H1 (cell line): ENCODE results near the gene KIF5C. TPM values are rescaled to one million over a fixed set of nuclear protein-coding genes. Genes with fewer than 3 reads are reported as not detected.

Experiments used
- CTCF ChIA-PET: fragments of 300-600 bp; sonication (Branson Sonifier 250); formaldehyde crosslinking; loops from one replicate; lab custom pipeline; 2021; ENCODE audit not compliant: partially characterized antibody; lab: Charles Lee
- POLR2A ChIA-PET: fragments of 300-600 bp; sonication (Branson Sonifier 250); formaldehyde crosslinking; loops from one replicate; lab custom pipeline; 2021; ENCODE audit warnings: inconsistent platforms; ENCODE audit not compliant: partially characterized antibody; lab: Charles Lee
- DNase-seq, 2 experiments: peaks; one replicate each; pipeline versions ENCODE4 v3.0.0 to v3.0.0-alpha.2; 2010 to 2022; ENCODE audit warnings: low spot score in 2 of 2, low read depth in 1 of 2, mixed read lengths in 1 of 2
- FAIRE-seq: peaks from 2 replicates; lab custom pipeline; 2011; peaks lifted over from hg19 to GRCh38; lab: Jason Lieb, UNC
- H2AFZ ChIP-seq: 2 replicates; pipeline ENCODE4 v1.8.1; 2012; ENCODE audit warnings: low read length, inconsistent platforms
- H2AK5ac ChIP-seq: 2 replicates; pipeline ENCODE4 v1.6.1; 2013; ENCODE audit warnings: low read depth, low read length
- H2BK120ac ChIP-seq: replicated peaks from 2 replicates; pipeline ENCODE3; 2013; ENCODE audit warnings: low read depth, low read length, inconsistent platforms
- H2BK12ac ChIP-seq: 2 replicates; pipeline ENCODE4 v1.6.1; 2013; ENCODE audit warnings: low read depth, low read length
- H2BK15ac ChIP-seq: 2 replicates; pipeline ENCODE4 v1.6.1; 2013; ENCODE audit warnings: low read length
- H2BK20ac ChIP-seq: 2 replicates; pipeline ENCODE4 v1.6.1; 2013; ENCODE audit warnings: low read length
- H2BK5ac ChIP-seq: 2 replicates; pipeline ENCODE4 v1.6.1; 2013; ENCODE audit warnings: low read depth, low read length
- H3K14ac ChIP-seq: 2 replicates; pipeline ENCODE4 v1.6.1; 2013; ENCODE audit warnings: inconsistent platforms; ENCODE audit not compliant: insufficient read length
- H3K18ac ChIP-seq: 2 replicates; pipeline ENCODE4 v1.6.1; 2013; ENCODE audit warnings: low read length; ENCODE audit errors: extremely low read depth
- H3K23ac ChIP-seq: 2 replicates; pipeline ENCODE4 v1.6.1; 2013; ENCODE audit warnings: inconsistent platforms; ENCODE audit not compliant: insufficient read length
- H3K23me2 ChIP-seq: 2 replicates; pipeline ENCODE4 v1.6.1; 2013; ENCODE audit warnings: low read depth, low read length
- H3K27ac ChIP-seq: 2 replicates; pipeline ENCODE4 v1.6.1; 2011; ENCODE audit warnings: low read depth, low read length, inconsistent platforms
- H3K27me3 ChIP-seq, 4 experiments: replicated peaks in 1 of 4; 1 replicate in 1 of 4; 2 replicates in 3 of 4; pipeline versions ENCODE4 v1.6.1 to v1.8.1; 2011 to 2013; ENCODE audit warnings: low read length in 3 of 4, mild to moderate bottlenecking in 3 of 4, inconsistent platforms in 2 of 4, mixed read lengths in 2 of 4, moderate library complexity in 1 of 4; ENCODE audit not compliant: control insufficient read depth in 3 of 4, insufficient read depth in 3 of 4; ENCODE audit errors: extremely low read depth in 1 of 4
- H3K36me3 ChIP-seq, 4 experiments: 2 replicates each; pipeline versions ENCODE4 v1.6.1 to v1.8.1; 2011 to 2013; ENCODE audit warnings: mild to moderate bottlenecking in 4 of 4, low read length in 3 of 4, moderate library complexity in 2 of 4, control low read depth in 1 of 4, inconsistent platforms in 1 of 4; ENCODE audit not compliant: insufficient read depth in 4 of 4, control insufficient read depth in 2 of 4
- H3K4ac ChIP-seq: replicated peaks from 2 replicates; pipeline ENCODE3; 2013; ENCODE audit warnings: low read length, low read depth, mixed read lengths, inconsistent platforms; ENCODE audit not compliant: insufficient read length
- H3K4me1 ChIP-seq, 4 experiments: replicated peaks in 1 of 4; 1 replicate in 1 of 4; 2 replicates in 3 of 4; pipeline versions ENCODE4 v1.6.1 to v1.8.1; 2011 to 2013; ENCODE audit warnings: low read length in 3 of 4, inconsistent platforms in 2 of 4, mixed read lengths in 1 of 4; ENCODE audit not compliant: insufficient read depth in 4 of 4, control insufficient read depth in 3 of 4
- H3K4me2 ChIP-seq, 2 experiments: 2 replicates each; pipeline versions ENCODE4 v1.6.1 to v1.8.1; 2011 to 2013; ENCODE audit warnings: low read depth in 2 of 2, low read length in 2 of 2, control low read depth in 1 of 2, inconsistent platforms in 1 of 2, mild to moderate bottlenecking in 1 of 2; ENCODE audit not compliant: insufficient read depth in 1 of 2
- H3K4me3 ChIP-seq, 4 experiments: fragments of 200-600, 300-600 bp in 1 of 4; sonication (generic), shearing (Covaris generic), sonication (Bioruptor Twin) in 1 of 4; 2 replicates each; pipeline versions ENCODE4 v1.5.1 to v1.8.1; 2011 to 2016; ENCODE audit warnings: low read length in 4 of 4, low read depth in 3 of 4, control low read depth in 2 of 4, inconsistent platforms in 2 of 4, mild to moderate bottlenecking in 2 of 4, mixed read lengths in 1 of 4, moderate library complexity in 1 of 4; ENCODE audit not compliant: insufficient read depth in 2 of 4; ENCODE audit errors: extremely low read depth in 1 of 4
- H3K56ac ChIP-seq: replicated peaks from 2 replicates; pipeline ENCODE3; 2013; ENCODE audit warnings: low read depth, mild to moderate bottlenecking, mixed read lengths, low read length, inconsistent platforms; ENCODE audit not compliant: insufficient read length
- H3K79me1 ChIP-seq: 2 replicates; pipeline ENCODE4 v1.6.1; 2013; ENCODE audit warnings: low read depth, low read length, control low read depth
- H3K79me2 ChIP-seq, 2 experiments: 2 replicates each; pipeline versions ENCODE4 v1.6.1 to v1.8.1; 2012 to 2013; ENCODE audit warnings: low read length in 2 of 2, mild to moderate bottlenecking in 2 of 2, inconsistent platforms in 1 of 2; ENCODE audit not compliant: insufficient read depth in 2 of 2, control insufficient read depth in 1 of 2
- H3K9ac ChIP-seq, 4 experiments: replicated peaks in 1 of 4; 1 replicate in 1 of 4; 2 replicates in 3 of 4; pipeline versions ENCODE4 v1.6.1 to v1.8.1; 2011 to 2013; ENCODE audit warnings: low read depth in 3 of 4, low read length in 3 of 4, control low read depth in 2 of 4, mild to moderate bottlenecking in 2 of 4, moderate library complexity in 2 of 4, inconsistent platforms in 1 of 4; ENCODE audit errors: extremely low read depth in 1 of 4
- H3K9me3 ChIP-seq, 2 experiments: 2 replicates each; pipeline versions ENCODE4 v1.6.1 to v1.8.1; 2012 to 2013; ENCODE audit warnings: mild to moderate bottlenecking in 2 of 2, moderate library complexity in 2 of 2, control low read depth in 1 of 2, inconsistent platforms in 1 of 2, low read depth in 1 of 2, low read length in 1 of 2, mixed read lengths in 1 of 2; ENCODE audit not compliant: insufficient read depth in 2 of 2
- H4K20me1 ChIP-seq, 2 experiments: replicated peaks in 1 of 2; 2 replicates each; pipeline versions ENCODE3 to v1.8.1; 2011 to 2013; ENCODE audit warnings: inconsistent platforms in 2 of 2, low read length in 2 of 2, mild to moderate bottlenecking in 1 of 2; ENCODE audit not compliant: insufficient read depth in 2 of 2, control insufficient read depth in 1 of 2
- H4K5ac ChIP-seq: 2 replicates; pipeline ENCODE4 v1.6.1; 2013; ENCODE audit warnings: low read length, low read depth, mixed read lengths, inconsistent platforms; ENCODE audit not compliant: insufficient read length
- H4K8ac ChIP-seq: 2 replicates; pipeline ENCODE4 v1.8.0; 2013; ENCODE audit warnings: mild to moderate bottlenecking, moderate library complexity, low read length, inconsistent platforms; ENCODE audit not compliant: insufficient read depth; ENCODE audit errors: extremely low read depth
- H4K91ac ChIP-seq: replicated peaks from 2 replicates; pipeline ENCODE3; 2013; ENCODE audit warnings: low read length, mixed read lengths, inconsistent platforms; ENCODE audit not compliant: insufficient read length
- CBX8 ChIP-seq: fragments of 300-800, 300-1000 bp; sonication (generic); IDR thresholded peaks from 2 replicates; pipeline ENCODE4 v1.7.1; 2016; ENCODE audit warnings: low read depth, low read length, borderline replicate concordance
- WGBS, 2 experiments: shearing (Covaris generic) in 1 of 2; methylation state at CpG; one replicate each; pipeline versions ENCODE4 v1.1.6 to v1.1.7; 2013 to 2015; ENCODE audit warnings: low lambda C conversion rate in 2 of 2, mixed read lengths in 2 of 2, inconsistent platforms in 1 of 2, low coverage in 1 of 2, missing lambda C conversion rate in 1 of 2; ENCODE audit not compliant: insufficient replicate concordance in 2 of 2, insufficient coverage in 1 of 2, insufficient read length in 1 of 2; ENCODE audit errors: extremely low coverage in 1 of 2, missing lambda C conversion rate in 1 of 2; 5-methylcytosine and 5-hydroxymethylcytosine counted together
- polyA plus RNA-seq, 7 experiments: library from polyadenylated mRNA; depleted of rRNA in 3 of 7; stranded (reverse) in 5 of 7; unstranded in 2 of 7; fragments of >200 nt in 5 of 7; fragments of 200-250 nt in 2 of 7; gene quantifications; 1 replicate in 5 of 7; 2 replicates in 1 of 7; 4 replicates in 1 of 7; pipeline versions ENCODE4 v1.2.1 to v1.2.3, GENCODE V29; 2011 to 2013; ENCODE audit warnings: missing spikeins in 2 of 7, mixed read lengths in 2 of 7
- total RNA-seq: library from RNA; stranded (reverse); fragmentation: NEBNext Ultra II Directional; extraction: Animal tissue kit (Norgen Biotek cat#: 25700); gene quantifications from 2 replicates; pipeline ENCODE4 v1.2.1, GENCODE V29; 2021

Gene KIF5C
- total and polyA plus RNA-seq, 2 of the 8 experiments (the other 6 are each of a cell fraction or from before 2014, with no cell fraction given), result 16.3 to 66.4 TPM

DNA sequence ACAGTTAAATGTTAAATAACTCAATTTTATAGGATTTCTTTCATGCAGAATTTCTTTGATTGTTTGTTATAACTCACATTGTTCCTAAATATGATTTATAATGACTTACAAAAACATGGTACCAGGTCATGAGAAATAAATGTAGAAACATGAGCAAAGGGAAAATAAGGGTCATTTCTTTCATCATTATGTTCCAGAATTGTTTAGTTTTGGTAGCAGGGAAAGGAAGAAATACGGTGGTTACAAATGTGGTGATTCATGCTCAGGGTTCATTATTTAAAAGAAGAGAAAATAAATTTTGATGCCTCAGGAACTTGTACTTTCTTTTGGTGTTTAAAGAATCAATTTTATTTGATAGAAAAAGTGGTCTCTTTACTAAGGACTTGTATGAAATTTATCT lies 167.9 kb downstream of the KIF5C start:
- H3K4me1 ChIP-seq, result peaks cover 0 to 5% (median 0%) of the 10 kb centered on the region in 4 experiments; a peak in 1 of 7 replicates
- no peaks in the 10 kb centered on the region for H3K79me2 ChIP-seq
- H3K27ac ChIP-seq, result no peak overlapping the region
- no peak overlapping the region for H3K56ac ChIP-seq
- H3K9ac ChIP-seq, result no peak overlapping the region
- DNase-seq, result no peak
- no peak overlapping the region for H3K18ac ChIP-seq
- no peak overlapping the region for H2BK15ac ChIP-seq
- H3K79me1 ChIP-seq, result no peaks in the 10 kb centered on the region
- FAIRE-seq, result no peak
- no peak overlapping the region for H4K91ac ChIP-seq
- H3K4ac ChIP-seq, result no peak overlapping the region
- no peak overlapping the region for H2BK5ac ChIP-seq
- no peak overlapping the region for H3K23ac ChIP-seq
- no peak overlapping the region for H3K14ac ChIP-seq
- peaks cover 0 to 16% (median 12%) of the 10 kb centered on the region in 4 experiments; a peak in 6 of 7 replicates for H3K27me3 ChIP-seq
- no peak for TF ChIP-seq CBX8
- H4K8ac ChIP-seq, result no peak overlapping the region
- H2AFZ ChIP-seq, result no peak overlapping the region
- no peak overlapping the region for H2BK120ac ChIP-seq
- H2AK5ac ChIP-seq, result no peak overlapping the region
- no peak overlapping the region for H2BK20ac ChIP-seq
- H3K4me3 ChIP-seq, result no peak overlapping the region
- no peaks in the 10 kb centered on the region for H3K36me3 ChIP-seq
- peaks cover 2 to 4% of the 10 kb centered on the region in 2 experiments for H4K20me1 ChIP-seq
- H4K5ac ChIP-seq, result no peak overlapping the region
- WGBS, 2 experiments, result 92% methylated on average over 1 of the region's 1 CpG; no CpG with 5 or more reads in 1 of the 2 experiments
- no peaks in the 10 kb centered on the region for H3K9me3 ChIP-seq
- POLR2A ChIA-PET, result no interaction called here
- peaks cover 8% of the 10 kb centered on the region; the same call in 1 of the 2 replicates for H3K23me2 ChIP-seq
- H3K4me2 ChIP-seq, result no peak overlapping the region
- CTCF ChIA-PET, result interaction anchor here (1.5 kb wide), 1 partner anchor 373 kb away, joined by 3 read pairs; no protein-coding TSS in a partner anchor
- no peak overlapping the region for H2BK12ac ChIP-seq
